ENCODE data around the gene SLAIN1.
"Not testable (repeated sequence)": the region's sequence is repeated elsewhere in the genome, so short reads cannot be mapped to it uniquely, and the experiment has no call there.

The SLAIN1 gene

DNA sequence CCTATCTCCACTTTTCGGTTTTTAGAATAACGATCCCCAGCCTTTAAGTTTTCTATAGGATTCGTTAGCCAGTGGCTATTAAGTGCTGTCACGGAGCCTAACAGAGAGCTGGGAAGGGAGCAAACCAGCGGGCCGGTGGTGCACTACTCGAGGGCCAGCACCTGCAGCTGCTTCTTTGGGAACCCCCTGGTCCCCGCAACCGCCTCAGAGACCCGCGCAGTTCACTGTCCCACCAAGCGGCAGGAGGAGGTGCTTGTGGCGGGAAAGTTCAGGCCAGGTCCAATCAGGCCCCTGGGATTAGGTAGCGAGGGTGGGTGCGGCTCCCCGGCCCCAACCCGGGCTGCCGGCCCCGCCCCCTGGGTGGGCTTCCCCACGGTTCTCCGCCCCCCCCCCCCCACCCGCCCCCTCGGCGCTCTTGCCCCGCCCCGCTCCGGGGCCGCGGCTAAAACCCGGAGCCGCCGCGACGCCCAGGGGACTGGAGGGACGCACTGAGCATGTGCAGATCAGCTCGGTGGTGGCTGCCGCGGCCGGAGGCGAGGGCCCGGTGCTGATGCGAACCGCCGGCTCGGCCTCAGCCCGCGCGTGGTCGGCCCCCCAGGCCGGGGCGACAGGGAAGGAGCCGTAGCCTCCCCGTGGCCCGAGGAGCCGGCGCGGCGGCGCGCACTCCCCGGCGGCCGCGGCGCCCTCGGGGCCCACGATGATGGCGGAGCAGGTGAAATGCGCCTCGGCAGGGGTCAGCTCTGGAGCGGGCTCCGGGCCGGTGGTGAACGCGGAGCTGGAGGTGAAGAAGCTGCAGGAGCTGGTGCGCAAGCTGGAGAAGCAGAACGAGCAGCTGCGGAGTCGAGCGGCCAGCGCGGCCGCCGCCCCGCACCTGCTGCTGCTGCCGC lies at the start of gene SLAIN1:
TSS of gene SLAIN1 (plus strand) at position 471 of the 887 bp plus-strand sequence. CDS start at position 698, 227 bp downstream.
- ATAC-seq (peak; percentile 90), DNase-seq (peak; percentile 85)

- ATAC-seq (no peak), DNase-seq (no peak)
Observed at GRCh38 chr13:77650409-77650808, 47.1 kb upstream of the SLAIN1 start.

GRCh38 chr13:77653301-77653700 lies 44.2 kb upstream of the SLAIN1 start:
- DNase-seq: no peak
- no peak for ATAC-seq

- not testable (repeated sequence) for DNase-seq, ATAC-seq
Observed at GRCh38 chr13:77660016-77660415, 37.5 kb upstream of the SLAIN1 start.

GRCh38 chr13:77660841-77661250 lies 36.6 kb upstream of the SLAIN1 start:
- ATAC-seq (no peak), DNase-seq (no peak)

DNA sequence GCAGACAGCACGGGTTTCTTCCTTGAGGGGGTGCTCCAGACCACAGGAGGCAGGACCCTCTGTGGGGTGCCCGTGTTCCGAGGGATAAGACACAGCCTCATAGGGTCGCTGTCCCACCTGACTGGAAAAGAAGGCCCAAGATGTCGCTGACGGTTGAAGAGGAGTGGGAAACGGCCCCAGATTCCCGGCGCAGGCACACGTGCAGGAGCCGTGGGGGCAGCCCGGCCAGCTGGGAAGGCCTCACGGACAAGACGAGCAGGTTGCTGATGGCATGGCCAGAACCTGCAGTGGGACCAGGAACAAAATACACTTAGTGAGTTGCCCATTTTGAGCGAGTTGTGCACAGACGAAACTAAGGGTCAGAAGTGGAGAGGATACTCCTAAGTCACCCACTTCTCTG lies 35.2 kb upstream of the SLAIN1 start:
- not testable (repeated sequence) for DNase-seq, ATAC-seq

GRCh38 chr13:77662831-77663230 lies 34.7 kb upstream of the SLAIN1 start:
- not testable (repeated sequence) for ATAC-seq, DNase-seq

DNA sequence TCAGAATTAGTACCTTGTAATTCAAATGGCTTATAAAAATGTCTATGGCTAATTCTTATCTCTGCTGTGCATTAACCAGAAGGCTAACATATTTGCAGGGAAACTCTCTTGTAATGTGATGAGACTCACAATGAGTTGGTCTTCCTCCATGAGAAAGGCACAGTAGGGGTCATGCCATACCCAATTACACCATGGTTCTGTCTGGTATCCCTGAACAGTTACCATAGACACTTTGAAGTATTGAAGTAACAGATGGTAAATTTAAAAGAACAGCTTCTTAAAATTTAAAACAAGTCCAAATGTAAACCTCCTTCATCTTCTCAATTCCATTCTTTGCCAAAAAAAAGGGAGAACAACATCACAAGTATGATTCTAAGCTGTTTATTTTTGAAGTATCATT lies 22.6 kb upstream of the SLAIN1 start:
- DNase-seq (no peak), ATAC-seq (no peak)

- ATAC-seq: no peak
- DNase-seq: no peak
Observed at GRCh38 chr13:77678691-77679235, 18.7 kb upstream of the SLAIN1 start.

DNA sequence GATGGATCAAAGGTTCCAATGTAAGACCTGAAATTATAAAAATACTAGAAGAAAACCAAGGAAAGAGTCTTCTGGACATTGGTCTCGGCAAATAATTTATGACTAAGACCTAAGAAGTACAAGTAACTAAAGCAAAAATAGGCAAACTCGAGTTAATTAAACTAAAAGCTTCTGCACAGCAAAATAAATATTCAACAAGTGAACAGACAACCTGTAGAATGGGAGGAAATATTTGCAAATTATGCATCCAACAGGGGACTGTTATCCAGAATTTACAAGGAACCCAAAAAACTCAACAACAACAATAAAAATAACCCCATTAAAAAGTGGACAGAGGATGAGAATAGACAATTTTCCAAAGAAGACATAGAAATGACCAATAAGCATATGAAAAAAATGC lies 9.7 kb upstream of the SLAIN1 start:
- no peak for DNase-seq
- ATAC-seq: no peak

DNA sequence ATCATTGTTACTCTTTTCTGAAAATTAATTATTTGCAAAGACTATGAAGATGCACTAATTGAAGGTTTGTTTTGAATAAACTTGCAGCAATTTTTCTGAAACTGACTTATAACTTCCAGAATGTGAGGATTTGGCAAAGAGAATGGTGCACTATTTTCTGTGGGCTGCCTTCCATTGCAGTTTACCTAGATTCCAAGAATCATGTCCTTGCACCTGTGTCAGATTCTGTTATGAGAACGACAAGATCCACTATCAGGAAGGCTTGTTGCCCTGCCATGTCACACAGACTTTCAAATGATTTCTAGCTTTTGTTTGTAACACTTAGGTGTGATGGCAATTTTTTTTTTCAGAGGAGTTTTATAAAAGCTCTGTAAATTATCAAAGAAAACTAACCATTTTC lies 5.6 kb upstream of the SLAIN1 start:
- ATAC-seq: no peak
- no peak for DNase-seq

DNA sequence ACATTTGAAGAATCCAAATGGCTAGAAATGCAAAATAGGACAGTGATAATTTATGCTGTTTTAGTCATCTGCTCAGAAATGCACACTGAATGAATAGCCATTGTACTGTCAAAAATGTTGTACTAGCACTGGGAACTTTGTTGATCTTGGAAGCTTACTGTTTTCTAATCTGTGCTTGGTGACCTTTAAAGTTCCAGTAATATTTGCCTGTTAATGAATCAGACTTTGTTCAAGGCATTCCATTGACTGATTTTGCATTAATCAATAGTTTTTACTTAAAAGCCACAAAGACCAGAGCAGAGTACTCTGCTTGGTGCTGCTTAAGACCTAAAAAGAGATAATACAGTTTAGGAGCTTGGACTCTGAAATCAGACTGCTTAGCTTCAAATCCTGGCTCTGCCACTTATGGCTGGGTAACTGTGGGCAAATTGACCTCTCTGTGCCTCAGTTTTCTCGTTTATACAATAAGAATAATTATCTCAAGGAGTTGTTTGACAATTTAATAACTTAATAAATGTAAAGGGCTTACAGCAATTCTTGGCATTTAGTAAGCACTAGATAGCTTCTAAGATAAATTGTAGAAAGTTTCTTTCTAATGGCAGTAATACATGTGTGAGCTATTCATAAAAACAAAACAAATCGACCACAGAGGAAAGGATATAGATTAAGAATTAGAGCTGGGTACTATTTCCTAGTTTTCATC lies 4.6 kb upstream of the SLAIN1 start:
- DNase-seq: no peak
- ATAC-seq: no peak

- ATAC-seq (no peak), DNase-seq (no peak)
Observed at GRCh38 chr13:77693449-77693940, 4.0 kb upstream of the SLAIN1 start.

DNA sequence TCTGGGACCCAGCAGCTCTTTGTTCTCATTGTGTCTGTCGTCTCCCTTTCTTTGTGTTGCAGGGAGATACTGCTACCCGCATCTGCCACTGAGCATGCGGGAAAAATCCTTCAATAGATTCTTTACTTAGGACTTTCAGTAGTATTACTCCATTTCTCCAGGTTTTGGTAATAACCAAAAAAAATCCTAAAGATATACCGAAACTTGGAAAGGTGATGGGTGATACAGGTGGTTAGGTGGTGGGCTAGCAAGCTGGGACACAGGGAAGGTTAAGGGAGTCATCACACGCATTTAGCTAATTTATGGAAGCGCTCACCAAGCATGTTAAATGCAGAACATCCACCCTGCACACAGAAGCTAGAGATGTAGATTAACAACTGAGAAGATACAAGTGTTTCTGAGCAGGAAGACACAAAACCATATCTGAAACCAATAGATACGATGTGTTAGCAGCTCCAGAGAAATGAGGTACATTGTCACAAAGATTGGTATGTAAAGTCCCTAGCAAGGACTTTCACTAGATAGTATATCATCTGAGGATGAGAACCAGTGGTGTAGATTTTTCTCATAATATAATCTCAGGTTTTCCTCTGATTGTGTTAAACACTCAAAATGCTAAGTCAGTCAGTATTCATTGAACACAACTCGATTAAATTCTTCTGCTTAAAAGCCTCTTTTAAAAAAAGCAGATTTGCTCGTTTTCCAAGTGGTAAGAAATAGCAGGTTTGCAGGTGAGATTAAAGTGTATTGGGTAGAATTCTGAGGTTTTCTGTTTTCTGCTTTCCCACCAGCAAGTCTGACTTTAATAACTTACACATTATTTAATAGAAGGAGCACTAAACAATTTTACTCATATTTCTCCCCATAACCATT lies 1.2 kb upstream of the SLAIN1 start:
- ATAC-seq: no peak
- no peak for DNase-seq

DNA sequence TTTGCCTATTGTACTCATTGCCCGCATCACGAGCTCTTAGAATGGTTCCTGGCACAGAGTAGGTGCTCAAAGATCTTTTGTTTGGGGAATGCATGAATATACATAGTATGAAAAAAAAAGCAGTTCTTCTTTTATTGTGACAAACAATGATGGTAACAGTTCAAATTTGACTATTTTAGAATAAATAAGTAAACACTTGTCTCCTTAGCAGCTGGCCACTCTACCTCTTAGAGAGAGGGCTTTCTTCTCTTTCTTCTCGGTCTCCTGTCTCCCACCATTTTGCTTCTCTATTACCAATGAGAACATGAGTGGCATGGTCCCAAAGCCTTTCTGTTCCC lies 639 bp upstream of the SLAIN1 start:
- DNase-seq: no peak

DNA sequence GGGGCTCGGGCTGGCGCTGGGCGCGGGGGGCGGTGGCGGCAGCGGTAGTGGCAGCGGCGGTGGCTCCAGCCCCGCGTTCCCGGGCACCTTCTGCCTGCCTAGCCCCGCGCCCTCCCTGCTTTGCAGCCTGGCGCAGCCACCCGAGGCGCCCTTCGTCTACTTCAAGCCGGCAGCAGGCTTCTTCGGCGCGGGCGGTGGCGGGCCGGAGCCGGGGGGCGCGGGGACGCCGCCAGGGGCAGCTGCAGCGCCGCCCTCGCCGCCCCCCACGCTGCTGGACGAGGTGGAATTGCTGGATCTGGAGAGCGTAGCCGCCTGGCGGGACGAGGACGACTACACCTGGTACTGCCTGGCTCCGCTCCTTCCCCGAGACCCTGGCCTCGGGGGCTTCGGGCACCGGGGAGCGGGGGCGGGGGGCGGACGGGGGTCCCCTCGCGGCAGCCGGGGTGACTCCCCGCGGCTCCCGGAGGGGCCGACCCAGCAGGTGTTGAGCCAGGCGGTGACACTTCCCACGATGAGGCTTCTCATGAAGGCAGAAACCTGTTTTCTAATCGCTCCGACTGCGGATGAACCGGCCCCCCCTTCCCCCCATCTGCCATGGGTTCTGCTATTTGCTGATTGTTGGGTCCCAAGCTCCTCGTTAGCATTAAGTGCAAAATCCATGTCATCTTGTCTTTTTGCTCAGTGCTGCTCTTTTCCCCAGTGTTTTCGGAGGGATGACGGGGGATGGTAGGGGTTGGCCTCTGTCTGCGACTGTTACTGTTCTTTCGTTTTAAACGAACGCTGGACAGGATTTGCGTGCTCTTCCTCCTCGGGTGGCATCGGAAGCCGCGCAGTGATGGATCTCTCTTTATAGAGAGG lies 943 bp downstream of the SLAIN1 start:
- DNase-seq: peak; percentile 44
- peak; percentile 34 for ATAC-seq

More for the DNA sequence above, 639 bp upstream of the SLAIN1 start:
- ATAC-seq: no peak

DNA sequence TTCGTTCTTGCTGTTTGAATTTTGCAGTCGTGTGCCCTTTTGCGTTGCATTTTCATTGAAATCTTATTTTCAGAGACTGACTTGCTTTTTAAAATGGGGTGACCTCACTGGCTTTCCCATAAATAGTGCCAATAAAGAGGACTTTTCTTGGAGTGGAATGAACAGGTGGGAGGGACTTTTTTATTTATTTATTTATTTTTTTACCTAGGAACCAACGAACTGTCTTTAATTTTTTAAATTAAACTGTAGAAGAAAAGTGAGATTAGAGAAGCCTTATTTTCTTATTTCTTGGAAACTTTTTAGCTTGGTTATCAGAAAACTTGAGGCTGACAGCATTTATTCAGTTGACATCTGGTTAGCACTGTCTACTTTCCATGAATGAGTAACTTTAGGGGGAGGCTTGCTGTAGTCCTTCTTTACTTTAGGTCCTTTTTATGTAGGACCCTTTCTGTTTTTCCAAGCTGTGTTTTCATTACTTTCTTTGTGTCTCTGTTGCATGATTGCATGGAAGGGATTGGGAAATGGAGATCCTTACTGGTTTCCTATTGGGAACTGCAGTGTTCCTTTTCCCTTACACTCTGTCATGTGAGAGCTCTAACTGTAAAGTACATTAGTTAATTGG lies 1.7 kb downstream of the SLAIN1 start:
- ATAC-seq: no peak
- no peak for DNase-seq

DNA sequence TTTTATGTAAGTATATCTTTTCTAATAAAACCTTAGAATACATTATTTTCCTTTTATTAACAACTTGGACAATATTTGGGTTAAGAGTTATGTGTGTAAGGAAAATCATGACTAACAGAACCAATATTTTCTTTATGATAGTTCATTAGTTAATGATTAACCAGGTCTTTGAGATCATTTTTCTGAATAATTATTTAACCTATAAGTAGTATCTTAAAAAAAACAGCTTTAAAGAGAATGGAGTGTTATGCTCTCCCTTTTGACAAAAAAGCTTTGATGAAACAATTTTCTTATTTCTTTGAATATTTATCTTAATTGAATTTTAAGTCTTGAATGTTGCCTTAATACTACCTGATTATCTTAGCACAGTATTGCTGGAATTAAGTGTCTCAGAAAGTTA lies 3.8 kb downstream of the SLAIN1 start:
- no peak for ATAC-seq

DNA sequence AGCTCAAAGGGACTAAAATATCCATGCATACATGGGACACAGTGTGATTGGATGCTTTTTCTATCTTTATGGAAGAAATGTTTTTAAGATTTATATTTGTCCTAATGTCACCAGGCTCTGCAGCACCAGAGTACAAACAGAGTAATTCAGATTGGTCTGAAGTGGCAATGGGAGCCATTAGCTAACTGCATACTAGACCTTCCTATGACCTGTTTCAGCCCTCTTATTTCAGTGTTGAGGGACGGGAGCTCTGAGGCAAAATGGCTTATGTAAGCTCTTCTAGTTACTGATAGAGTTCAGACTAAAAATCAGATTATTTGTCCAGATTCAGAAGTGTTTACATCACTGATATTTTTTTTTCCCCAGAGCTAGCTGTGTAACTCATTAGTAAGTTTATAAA lies 4.9 kb downstream of the SLAIN1 start:
- DNase-seq: no peak
- ATAC-seq: no peak

More for the DNA sequence above, 3.8 kb downstream of the SLAIN1 start:
- no peak for DNase-seq

- DNase-seq: no peak
- ATAC-seq: no peak
Observed at GRCh38 chr13:77703408-77703807, 5.9 kb downstream of the SLAIN1 start.
